ENCODE measurements around the gene CUX1.
"Not testable (repeated sequence)": the region's sequence is repeated elsewhere in the genome, so short reads cannot be mapped to it uniquely, and the experiment has no call there.

Gene CUX1

GRCh38 chr7:102295346-102296178 lies 478.1 kb downstream of the CUX1 start:
- Mint-ChIP-seq H3K4me3 (no peak overlapping the region), H3K4me1 (ENCODE audit: low read depth) (peaks cover 9% of the 10 kb centered on the region), H3K36me3 (ENCODE audit: low read depth) (no peaks in the 10 kb centered on the region), H3K27me3 (peaks cover 2% of the 10 kb centered on the region), H3K27ac (no peak overlapping the region), H3K9me3 (no peaks in the 10 kb centered on the region)
- no peak for DNase-seq

GRCh38 chr7:102296179-102296438 lies 478.7 kb downstream of the CUX1 start:
- Mint-ChIP-seq H3K9me3 (no peaks in the 10 kb centered on the region), H3K36me3 (ENCODE audit: low read depth) (no peaks in the 10 kb centered on the region), H3K27ac (no peak overlapping the region), H3K4me1 (ENCODE audit: low read depth) (peaks cover 9% of the 10 kb centered on the region), H3K27me3 (peaks cover 2% of the 10 kb centered on the region), H3K4me3 (no peak overlapping the region)
- DNase-seq = no peak

- Mint-ChIP-seq H3K36me3 (ENCODE audit: low read depth) (no peaks in the 10 kb centered on the region), H3K4me3 (no peak overlapping the region), H3K27ac (no peak overlapping the region), H3K27me3 (peaks cover 2% of the 10 kb centered on the region), H3K9me3 (no peaks in the 10 kb centered on the region), H3K4me1 (ENCODE audit: low read depth) (peaks cover 5% of the 10 kb centered on the region)
- no peak for DNase-seq
Observed at GRCh38 chr7:102296514-102296913, 479.1 kb downstream of the CUX1 start.

- no peaks in the 10 kb centered on the region for H3K36me3 Mint-ChIP-seq (ENCODE audit: low read depth)
- no peak overlapping the region for H3K4me3 Mint-ChIP-seq
- no peak overlapping the region for H3K27ac Mint-ChIP-seq
- no peaks in the 10 kb centered on the region for H3K4me1 Mint-ChIP-seq (ENCODE audit: low read depth)
- DNase-seq = no peak
- H3K9me3 Mint-ChIP-seq = no peaks in the 10 kb centered on the region
- peaks cover 2% of the 10 kb centered on the region for H3K27me3 Mint-ChIP-seq
Observed at GRCh38 chr7:102297487-102298218, 480.2 kb downstream of the CUX1 start.

- no peak for DNase-seq
- Mint-ChIP-seq H3K4me3 (no peak overlapping the region), H3K36me3 (ENCODE audit: low read depth) (no peaks in the 10 kb centered on the region), H3K4me1 (ENCODE audit: low read depth) (no peaks in the 10 kb centered on the region), H3K9me3 (no peaks in the 10 kb centered on the region), H3K27ac (no peak overlapping the region), H3K27me3 (no peaks in the 10 kb centered on the region)
Observed at GRCh38 chr7:102300643-102301221, 483.3 kb downstream of the CUX1 start.

GRCh38 chr7:102301367-102301766 lies 483.9 kb downstream of the CUX1 start:
- DNase-seq; H3K27me3 Mint-ChIP-seq; H3K9me3 Mint-ChIP-seq; H3K4me1 Mint-ChIP-seq (ENCODE audit: low read depth); H3K36me3 Mint-ChIP-seq (ENCODE audit: low read depth); H3K27ac Mint-ChIP-seq; H3K4me3 Mint-ChIP-seq: not testable (repeated sequence)

GRCh38 chr7:102302025-102302424 lies 484.6 kb downstream of the CUX1 start:
- H3K36me3 Mint-ChIP-seq (ENCODE audit: low read depth) = no peaks in the 10 kb centered on the region
- DNase-seq = no peak
- H3K27me3 Mint-ChIP-seq = no peaks in the 10 kb centered on the region
- no peaks in the 10 kb centered on the region for H3K9me3 Mint-ChIP-seq
- no peak overlapping the region for H3K27ac Mint-ChIP-seq
- peaks cover 2% of the 10 kb centered on the region for H3K4me1 Mint-ChIP-seq (ENCODE audit: low read depth)
- no peak overlapping the region for H3K4me3 Mint-ChIP-seq

GRCh38 chr7:102303669-102304422 lies 486.4 kb downstream of the CUX1 start:
- no peaks in the 10 kb centered on the region for H3K27me3 Mint-ChIP-seq
- H3K36me3 Mint-ChIP-seq (ENCODE audit: low read depth) = no peaks in the 10 kb centered on the region
- H3K27ac Mint-ChIP-seq = no peak overlapping the region
- DNase-seq = no peak
- no peaks in the 10 kb centered on the region for H3K9me3 Mint-ChIP-seq
- H3K4me1 Mint-ChIP-seq (ENCODE audit: low read depth) = peaks cover 7% of the 10 kb centered on the region
- no peak overlapping the region for H3K4me3 Mint-ChIP-seq

- no peaks in the 10 kb centered on the region for H3K27me3 Mint-ChIP-seq
- H3K27ac Mint-ChIP-seq = no peak overlapping the region
- H3K4me3 Mint-ChIP-seq = no peak overlapping the region
- no peaks in the 10 kb centered on the region for H3K36me3 Mint-ChIP-seq (ENCODE audit: low read depth)
- H3K4me1 Mint-ChIP-seq (ENCODE audit: low read depth) = peaks cover 7% of the 10 kb centered on the region
- DNase-seq = no peak
- H3K9me3 Mint-ChIP-seq = no peaks in the 10 kb centered on the region
Observed at GRCh38 chr7:102304668-102305067, 487.2 kb downstream of the CUX1 start.

- Mint-ChIP-seq H3K27me3 (no peaks in the 10 kb centered on the region), H3K9me3 (no peaks in the 10 kb centered on the region), H3K36me3 (ENCODE audit: low read depth) (no peaks in the 10 kb centered on the region), H3K4me3 (no peak overlapping the region), H3K27ac (no peak overlapping the region), H3K4me1 (ENCODE audit: low read depth) (peaks cover 7% of the 10 kb centered on the region)
- DNase-seq = no peak
Observed at GRCh38 chr7:102305414-102306268, 488.2 kb downstream of the CUX1 start.

- DNase-seq = no peak
- Mint-ChIP-seq H3K4me3 (no peak overlapping the region), H3K4me1 (ENCODE audit: low read depth) (peaks cover 7% of the 10 kb centered on the region), H3K9me3 (no peaks in the 10 kb centered on the region), H3K27ac (peak overlapping the region; percentile 50), H3K27me3 (no peaks in the 10 kb centered on the region), H3K36me3 (ENCODE audit: low read depth) (no peaks in the 10 kb centered on the region)
Observed at GRCh38 chr7:102306916-102307677, 489.7 kb downstream of the CUX1 start.

GRCh38 chr7:102310414-102310815 lies 493.0 kb downstream of the CUX1 start:
- no peak overlapping the region for H3K27ac Mint-ChIP-seq
- no peak overlapping the region for H3K4me3 Mint-ChIP-seq
- H3K27me3 Mint-ChIP-seq = no peaks in the 10 kb centered on the region
- no peaks in the 10 kb centered on the region for H3K36me3 Mint-ChIP-seq (ENCODE audit: low read depth)
- no peak for DNase-seq
- H3K4me1 Mint-ChIP-seq (ENCODE audit: low read depth) = peaks cover 7% of the 10 kb centered on the region
- H3K9me3 Mint-ChIP-seq = no peaks in the 10 kb centered on the region

GRCh38 chr7:102312317-102312716 lies 494.9 kb downstream of the CUX1 start:
- Mint-ChIP-seq H3K4me1 (ENCODE audit: low read depth) (peaks cover 2% of the 10 kb centered on the region), H3K27me3 (no peaks in the 10 kb centered on the region), H3K4me3 (no peak overlapping the region), H3K36me3 (ENCODE audit: low read depth) (no peaks in the 10 kb centered on the region), H3K9me3 (no peaks in the 10 kb centered on the region), H3K27ac (no peak overlapping the region)
- no peak for DNase-seq
